Measurements from ENCODE around the gene SORCS2.

SORCS2 gene

DNA sequence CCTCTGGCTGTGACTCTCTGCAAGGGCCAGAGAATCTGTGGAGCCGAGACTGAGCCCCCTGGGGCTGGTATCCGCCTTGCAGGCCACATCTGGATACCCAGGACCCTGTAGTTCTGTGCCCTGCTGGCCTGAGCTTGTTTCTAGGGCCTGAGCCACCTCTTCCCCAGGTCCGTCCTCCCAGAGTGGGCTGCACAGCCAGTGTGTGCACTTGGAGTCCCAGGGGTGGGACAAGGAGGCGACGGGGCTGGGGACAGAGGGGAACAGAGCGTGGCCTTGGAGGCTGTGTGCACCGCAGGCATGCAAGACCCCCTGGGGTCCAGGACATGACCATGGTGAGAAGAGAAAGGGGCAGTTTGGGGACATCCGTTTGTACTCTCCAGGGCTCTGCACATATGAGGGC, 105.5 kb downstream of the SORCS2 start:
- no peak overlapping the region for H3K9ac ChIP-seq (ENCODE audit: low read length)
- no peaks in the 10 kb centered on the region for H4K20me1 ChIP-seq (ENCODE audit: insufficient read depth, low read length)
- H3K9me2 ChIP-seq (ENCODE audit: low read depth, low read length) = no peaks in the 10 kb centered on the region
- no peak overlapping the region for H3K4me2 ChIP-seq (ENCODE audit: low read length)
- no peaks in the 10 kb centered on the region for H3K9me3 ChIP-seq (ENCODE audit: low read length)
- no peak overlapping the region for H3K4me3 ChIP-seq (ENCODE audit: low read depth, low read length, poor library complexity, severe bottlenecking)
- H3F3A ChIP-seq (ENCODE audit: insufficient read depth, low read length) = no peaks in the 10 kb centered on the region
- no peak overlapping the region for H2AFZ ChIP-seq (ENCODE audit: low read length)
- TF ChIP-seq EZH2 (IDR thresholded peaks at IDR 0.05; ENCODE audit: borderline replicate concordance, low read length) = no peak
- TF ChIP-seq, protein P1, sequence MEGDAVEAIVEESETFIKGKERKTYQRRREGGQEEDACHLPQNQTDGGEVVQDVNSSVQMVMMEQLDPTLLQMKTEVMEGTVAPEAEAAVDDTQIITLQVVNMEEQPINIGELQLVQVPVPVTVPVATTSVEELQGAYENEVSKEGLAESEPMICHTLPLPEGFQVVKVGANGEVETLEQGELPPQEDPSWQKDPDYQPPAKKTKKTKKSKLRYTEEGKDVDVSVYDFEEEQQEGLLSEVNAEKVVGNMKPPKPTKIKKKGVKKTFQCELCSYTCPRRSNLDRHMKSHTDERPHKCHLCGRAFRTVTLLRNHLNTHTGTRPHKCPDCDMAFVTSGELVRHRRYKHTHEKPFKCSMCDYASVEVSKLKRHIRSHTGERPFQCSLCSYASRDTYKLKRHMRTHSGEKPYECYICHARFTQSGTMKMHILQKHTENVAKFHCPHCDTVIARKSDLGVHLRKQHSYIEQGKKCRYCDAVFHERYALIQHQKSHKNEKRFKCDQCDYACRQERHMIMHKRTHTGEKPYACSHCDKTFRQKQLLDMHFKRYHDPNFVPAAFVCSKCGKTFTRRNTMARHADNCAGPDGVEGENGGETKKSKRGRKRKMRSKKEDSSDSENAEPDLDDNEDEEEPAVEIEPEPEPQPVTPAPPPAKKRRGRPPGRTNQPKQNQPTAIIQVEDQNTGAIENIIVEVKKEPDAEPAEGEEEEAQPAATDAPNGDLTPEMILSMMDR (IDR thresholded peaks at IDR 0.05; ENCODE audit: low read length) = no peak
- no peaks in the 10 kb centered on the region for H3K79me2 ChIP-seq (ENCODE audit: insufficient read depth, low read length)
- H3K27me3 ChIP-seq (ENCODE audit: insufficient read depth, low read length) = no peaks in the 10 kb centered on the region
- no peak overlapping the region for H3K27ac ChIP-seq (ENCODE audit: low read depth, low read length, poor library complexity, severe bottlenecking)
- no peaks in the 10 kb centered on the region for H3K36me3 ChIP-seq (ENCODE audit: insufficient read depth, low read length)
- no peaks in the 10 kb centered on the region for H3K4me1 ChIP-seq (ENCODE audit: insufficient read depth, low read length, severe bottlenecking)

DNA sequence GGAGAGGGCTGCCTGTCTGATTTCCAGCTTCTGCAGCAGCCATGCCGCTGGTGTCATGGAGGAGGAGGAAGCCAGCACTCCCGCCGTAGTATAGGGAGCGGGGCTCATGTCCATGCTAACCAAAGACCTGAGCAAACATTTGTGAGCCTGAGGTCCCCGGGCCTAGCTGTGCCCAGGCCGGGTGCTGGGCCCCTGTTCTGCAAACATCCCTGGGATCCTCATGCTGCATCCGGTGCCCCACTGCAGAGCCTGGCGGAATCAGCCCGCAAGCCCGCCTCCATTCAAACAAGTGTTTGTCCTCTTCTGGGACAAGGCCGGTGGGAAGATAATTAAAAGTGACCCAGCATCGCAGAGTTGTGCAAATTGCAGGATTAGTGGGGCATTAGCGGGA, 106.3 kb downstream of the SORCS2 start:
- no peaks in the 10 kb centered on the region for H3K36me3 ChIP-seq (ENCODE audit: insufficient read depth, low read length)
- no peaks in the 10 kb centered on the region for H4K20me1 ChIP-seq (ENCODE audit: insufficient read depth, low read length)
- H3K4me3 ChIP-seq (ENCODE audit: low read depth, low read length, poor library complexity, severe bottlenecking) = no peak overlapping the region
- no peaks in the 10 kb centered on the region for H3K9me2 ChIP-seq (ENCODE audit: low read depth, low read length)
- H3K4me1 ChIP-seq (ENCODE audit: insufficient read depth, low read length, severe bottlenecking) = no peaks in the 10 kb centered on the region
- no peaks in the 10 kb centered on the region for H3K9me3 ChIP-seq (ENCODE audit: low read length)
- no peak overlapping the region for H3K9ac ChIP-seq (ENCODE audit: low read length)
- TF ChIP-seq, protein P1 (IDR thresholded peaks at IDR 0.05; ENCODE audit: low read length) = no peak
- TF ChIP-seq EZH2 (IDR thresholded peaks at IDR 0.05; ENCODE audit: borderline replicate concordance, low read length) = no peak
- no peak overlapping the region for H3K27ac ChIP-seq (ENCODE audit: low read depth, low read length, poor library complexity, severe bottlenecking)
- no peaks in the 10 kb centered on the region for H3K79me2 ChIP-seq (ENCODE audit: insufficient read depth, low read length)
- H3K27me3 ChIP-seq (ENCODE audit: insufficient read depth, low read length) = no peaks in the 10 kb centered on the region
- no peak overlapping the region for H2AFZ ChIP-seq (ENCODE audit: low read length)
- no peak overlapping the region for H3K4me2 ChIP-seq (ENCODE audit: low read length)
- no peaks in the 10 kb centered on the region for H3F3A ChIP-seq (ENCODE audit: insufficient read depth, low read length)

DNA sequence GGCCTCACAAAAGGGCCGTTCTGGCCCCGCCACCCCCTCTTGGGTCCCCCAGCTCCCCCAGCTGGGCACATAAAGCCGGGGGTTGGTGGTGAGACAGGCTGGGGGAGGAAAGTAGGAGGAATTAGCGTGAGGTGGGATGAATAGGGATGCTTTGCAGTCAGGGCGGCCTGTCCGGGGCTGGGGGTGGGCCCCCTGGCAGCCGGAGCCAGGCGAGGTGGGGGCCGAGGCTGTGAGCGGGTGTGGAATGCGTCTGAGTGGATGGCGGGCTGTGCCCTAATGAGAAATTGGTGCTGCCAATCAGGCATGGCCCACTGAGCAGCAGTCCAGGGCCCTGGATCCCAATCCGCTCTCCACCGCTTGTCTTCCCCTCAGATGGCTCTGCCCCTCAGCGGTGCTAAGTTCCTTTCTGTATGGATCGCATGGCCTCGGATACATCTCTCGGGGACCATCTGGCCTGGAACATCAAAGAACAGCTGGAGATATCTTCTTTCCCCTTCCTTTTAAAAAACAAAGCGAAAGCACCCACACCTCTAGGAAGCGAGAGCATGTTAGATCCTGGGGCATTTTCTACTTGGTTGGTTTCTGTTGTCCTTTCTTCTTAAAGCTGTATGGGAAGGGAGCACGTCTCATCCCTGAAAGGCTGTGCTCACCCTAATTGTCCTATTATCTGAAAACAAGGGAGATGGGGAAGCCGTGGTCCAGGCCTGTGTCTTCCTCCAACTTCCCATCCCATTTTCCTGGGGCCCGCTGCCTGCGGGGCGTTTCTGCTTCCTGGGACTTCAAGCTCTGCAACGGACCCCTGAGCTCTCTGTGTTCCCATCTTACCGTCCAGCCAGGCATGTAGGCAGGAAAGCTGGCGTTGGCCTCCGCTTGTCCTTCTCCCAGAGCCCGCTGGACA, 106.9 kb downstream of the SORCS2 start:
- no peak overlapping the region for H3K27ac ChIP-seq (ENCODE audit: low read depth, low read length, poor library complexity, severe bottlenecking)
- TF ChIP-seq, protein P1 (IDR thresholded peaks at IDR 0.05; ENCODE audit: low read length) = no peak
- TF ChIP-seq EZH2 (IDR thresholded peaks at IDR 0.05; ENCODE audit: borderline replicate concordance, low read length) = no peak
- no peak overlapping the region for H3K4me2 ChIP-seq (ENCODE audit: low read length)
- H3K9me2 ChIP-seq (ENCODE audit: low read depth, low read length) = no peaks in the 10 kb centered on the region
- no peak overlapping the region for H3K9ac ChIP-seq (ENCODE audit: low read length)
- H3K4me3 ChIP-seq (ENCODE audit: low read depth, low read length, poor library complexity, severe bottlenecking) = no peak overlapping the region
- H3K4me1 ChIP-seq (ENCODE audit: insufficient read depth, low read length, severe bottlenecking) = no peaks in the 10 kb centered on the region
- no peaks in the 10 kb centered on the region for H3F3A ChIP-seq (ENCODE audit: insufficient read depth, low read length)
- no peaks in the 10 kb centered on the region for H4K20me1 ChIP-seq (ENCODE audit: insufficient read depth, low read length)
- no peaks in the 10 kb centered on the region for H3K9me3 ChIP-seq (ENCODE audit: low read length)
- no peaks in the 10 kb centered on the region for H3K27me3 ChIP-seq (ENCODE audit: insufficient read depth, low read length)
- no peaks in the 10 kb centered on the region for H3K79me2 ChIP-seq (ENCODE audit: insufficient read depth, low read length)
- no peak overlapping the region for H2AFZ ChIP-seq (ENCODE audit: low read length)
- H3K36me3 ChIP-seq (ENCODE audit: insufficient read depth, low read length) = no peaks in the 10 kb centered on the region

Measured in OCI-LY1 (cell line).